GM12878 (cell line): Measurements from ENCODE around the gene ASCC3. TPM values are rescaled to one million over a fixed set of nuclear protein-coding genes. Genes with fewer than 3 reads are reported as not detected.

Experiments used
- ATAC-seq: fragments of 200-7000 bp; cut with Tn5 transposase; 3 replicates; pipeline ENCODE4 v1.9.1; 2020; ENCODE audit warnings: mild to moderate bottlenecking, moderate library complexity
- BruUV-seq: library from RNA; stranded (reverse); fragments of 400-500 nt; replicated peaks from 2 replicates; lab custom pipeline; 2021; lab: Mats Ljungman, UMichigan
- CTCF ChIA-PET: fragments of 300-600 bp; sonication (Branson Sonifier 250); formaldehyde crosslinking; extraction: SDS; loops from one replicate; lab custom pipeline; 2021; ENCODE audit warnings: inconsistent platforms; lab: Yijun Ruan, JAX
- POLR2A ChIA-PET: fragments of 350-600 bp; formaldehyde crosslinking; extraction: SDS; loops from one replicate; lab custom pipeline; 2021; ENCODE audit warnings: inconsistent platforms; lab: Charles Lee
- RAD21 ChIA-PET: fragments of 300-600 bp; sonication (Branson Sonifier 250); formaldehyde crosslinking; loops from one replicate; lab custom pipeline; 2023; ENCODE audit warnings: antibody characterized with exemption; ENCODE audit not compliant: unreplicated experiment; lab: Charles Lee
- SMC1A ChIA-PET: fragments of 300-600 bp; sonication (Branson Sonifier 250); formaldehyde crosslinking; loops from one replicate; lab custom pipeline; 2023; ENCODE audit not compliant: unreplicated experiment, uncharacterized antibody; lab: Charles Lee
- DNase-seq: peaks from one replicate; pipeline ENCODE4 v3.0.0-alpha.2; 2011; ENCODE audit warnings: low read depth, low spot score
- FAIRE-seq: peaks from 3 replicates; lab custom pipeline; 2011; peaks lifted over from hg19 to GRCh38; lab: Jason Lieb, UNC
- H2AFZ ChIP-seq: 2 replicates; pipeline ENCODE4 v1.6.0; 2011; ENCODE audit warnings: low read depth, low read length, control low read depth; ENCODE audit not compliant: control insufficient read depth
- H3K27ac ChIP-seq: 2 replicates; pipeline ENCODE4 v1.5.1; 2011; ENCODE audit warnings: control low read depth; ENCODE audit not compliant: control insufficient read depth, insufficient read depth
- H3K27me3 ChIP-seq, 2 experiments: replicated peaks in 1 of 2; 2 replicates each; pipeline versions ENCODE4 v1.6.0 to v1.6.1; 2011; ENCODE audit warnings: low read length in 1 of 2; ENCODE audit not compliant: control insufficient read depth in 2 of 2, insufficient read depth in 2 of 2
- H3K36me3 ChIP-seq, 2 experiments: 2 replicates each; pipeline ENCODE4 v1.5.1; 2011; ENCODE audit warnings: low read length in 1 of 2; ENCODE audit not compliant: control insufficient read depth in 2 of 2, insufficient read depth in 2 of 2
- H3K4me1 ChIP-seq: 2 replicates; pipeline ENCODE4 v1.6.1; 2011; ENCODE audit warnings: mild to moderate bottlenecking, low read length, moderate library complexity, mixed read lengths; ENCODE audit not compliant: control insufficient read depth, insufficient read depth
- H3K4me2 ChIP-seq: 2 replicates; pipeline ENCODE4 v1.6.0; 2011; ENCODE audit warnings: control low read depth; ENCODE audit not compliant: control insufficient read depth, insufficient read depth
- H3K4me3 ChIP-seq: fragments of 200-600 bp; sonication (generic); 2 replicates; pipeline ENCODE4 v1.5.1; 2016
- H3K79me2 ChIP-seq: 2 replicates; pipeline ENCODE4 v1.6.0; 2011; ENCODE audit warnings: low read length; ENCODE audit not compliant: control insufficient read depth, insufficient read depth
- H3K9ac ChIP-seq: 2 replicates; pipeline ENCODE4 v1.8.0; 2011; ENCODE audit warnings: low read length, control low read depth, mixed read lengths; ENCODE audit not compliant: control insufficient read depth, insufficient read depth
- H3K9me3 ChIP-seq: replicated peaks from 3 replicates; pipeline ENCODE4 v1.5.1; 2011; ENCODE audit warnings: mild to moderate bottlenecking, low read length; ENCODE audit not compliant: control insufficient read depth, insufficient read depth
- H4K20me1 ChIP-seq: 2 replicates; pipeline ENCODE4 v1.6.0; 2011; ENCODE audit not compliant: control insufficient read depth, insufficient read depth
- GABPA ChIP-seq: IDR thresholded peaks from 2 replicates; pipeline ENCODE4 v1.6.1; 2014; ENCODE audit warnings: antibody characterized with exemption, low read depth, mild to moderate bottlenecking, inconsistent platforms
- HSF1 ChIP-seq: fragments of 150-350 bp; IDR thresholded peaks from 2 replicates; pipeline ENCODE4 v1.6.1; 2014; ENCODE audit warnings: mild to moderate bottlenecking, low read depth, low read length
- KLF5 ChIP-seq: fragments of 450-650 bp; IDR thresholded peaks from 2 replicates; pipeline ENCODE4 v1.6.1; 2014; ENCODE audit warnings: mild to moderate bottlenecking; ENCODE audit not compliant: partially characterized antibody
- NFYB ChIP-seq: IDR thresholded peaks from 2 replicates; pipeline ENCODE4 v1.6.1; 2011; ENCODE audit warnings: low read depth, mild to moderate bottlenecking, low read length, improper control_type of control experiment, moderate library complexity; ENCODE audit not compliant: insufficient read depth
- NR2C2 ChIP-seq: IDR thresholded peaks from 2 replicates; pipeline ENCODE4 v1.6.1; 2011; ENCODE audit warnings: borderline replicate concordance, low read depth; ENCODE audit not compliant: control insufficient read depth, insufficient read length
- NRF1 ChIP-seq: conservative IDR thresholded peaks from 2 replicates; pipeline ENCODE4 v1.6.1; 2011; ENCODE audit warnings: mild to moderate bottlenecking, low read depth, low read length, improper control_type of control experiment
- POLR2A ChIP-seq: IDR thresholded peaks from 2 replicates; pipeline ENCODE4 v1.6.1; 2011; ENCODE audit warnings: low read depth, mild to moderate bottlenecking, low read length
- RBBP5 ChIP-seq: fragments of 200-600 bp; sonication (generic); conservative IDR thresholded peaks from 2 replicates; pipeline ENCODE4 v1.6.1; 2016
- in situ Hi-C: fragments of 300-500 bp; cut with MboI; formaldehyde crosslinking; loops from 9 replicates; pipeline ENCODE4 v1.14.3; 2018; ENCODE audit warnings: mixed read lengths
- intact Hi-C: fragments of 100-400 bp; cut with micrococcal nuclease; formaldehyde crosslinking; loops from one replicate; pipeline ENCODE4 v1.14.2; 2022; ENCODE audit not compliant: unreplicated experiment
- polyA plus RNA-seq, 11 experiments: library from polyadenylated mRNA; depleted of rRNA in 4 of 11; unstranded in 6 of 11; stranded (reverse) in 5 of 11; fragments of >200 nt; fragmentation: Nextera tagmentation in 4 of 11; fragmentation: Illumina TruSeq in 1 of 11; extraction: Ambion mirVana in 4 of 11; extraction: Trizol in 1 of 11; gene quantifications; 1 replicate in 1 of 11; 2 replicates in 10 of 11; pipeline versions ENCODE4 v1.2.1 to v1.2.3, GENCODE V29; 2011 to 2016; ENCODE audit warnings: inconsistent platforms in 2 of 11, missing spikeins in 2 of 11, low read depth in 1 of 11
- total RNA-seq, 4 experiments: library from RNA; depleted of rRNA in 3 of 4; stranded (reverse); fragments of >200 nt in 3 of 4; fragmentation: Illumina TruSeq in 1 of 4; extraction: Trizol in 1 of 4; gene quantifications; 2 replicates each; pipeline versions ENCODE4 v1.2.1 to v1.2.3, GENCODE V29; 2013 to 2021

Gene ASCC3
- total and polyA plus RNA-seq, 10 of the 15 experiments (the other 5 are each of a cell fraction or from before 2014, with no cell fraction given), result 19.9 to 76.2 (median 55.9) TPM

- Histone ChIP-seq H4K20me1 (no peaks in the 10 kb centered on the region), H3K36me3 (no peaks in the 10 kb centered on the region), H3K4me2 (no peak overlapping the region), H3K9ac (no peak overlapping the region), H2AFZ (no peak overlapping the region), H3K27ac (no peak overlapping the region), H3K79me2 (no peaks in the 10 kb centered on the region), H3K9me3 (no peaks in the 10 kb centered on the region), H3K4me1 (no peaks in the 10 kb centered on the region), H3K27me3 (no peaks in the 10 kb centered on the region), H3K4me3 (no peak overlapping the region)
- DNase-seq (no peak), FAIRE-seq (no peak), ATAC-seq (no peak)
- no TSS peak for BruUV-seq
- ChIA-PET RAD21 (no interaction called here), POLR2A (no interaction called here), CTCF (no interaction called here), SMC1A (no interaction called here)
- in situ Hi-C loops, result no loop called here
- intact Hi-C loops, result no loop called here
- TF ChIP-seq RBBP5 (no peak), KLF5 (no peak), POLR2A (no peak), HSF1 (no peak), NRF1 (no peak), NR2C2 (no peak), GABPA (no peak), NFYB (no peak)
Observed at GRCh38 chr6:100918152-100918551, 37.0 kb upstream of the ASCC3 start.
